ENCODE results near the gene ARHGAP22.

ARHGAP22 gene

DNA sequence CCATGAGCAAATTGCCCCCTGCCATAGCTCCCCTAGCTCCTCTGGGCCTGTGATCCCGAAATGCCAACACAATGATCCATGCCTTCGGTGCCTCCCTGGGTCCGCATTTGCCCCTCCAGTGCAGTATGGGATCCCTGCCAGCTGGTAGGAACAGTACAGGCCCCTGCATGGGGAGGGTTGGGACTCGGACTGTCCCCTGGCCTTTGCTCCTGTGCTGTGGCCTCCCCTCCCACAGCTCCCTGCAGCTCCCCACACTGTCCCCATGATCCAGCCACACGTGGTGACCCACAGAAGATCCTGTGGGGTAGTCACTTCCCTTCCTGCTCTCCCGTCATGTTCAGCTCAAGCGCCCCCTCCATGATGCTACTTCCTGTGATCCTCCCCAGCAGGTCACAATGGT lies 158.1 kb downstream of the ARHGAP22 start:
- H3K27ac ChIP-seq (ENCODE audit: low read depth in 2 of 2, low read length in 2 of 2): no peak overlapping the region

DNA sequence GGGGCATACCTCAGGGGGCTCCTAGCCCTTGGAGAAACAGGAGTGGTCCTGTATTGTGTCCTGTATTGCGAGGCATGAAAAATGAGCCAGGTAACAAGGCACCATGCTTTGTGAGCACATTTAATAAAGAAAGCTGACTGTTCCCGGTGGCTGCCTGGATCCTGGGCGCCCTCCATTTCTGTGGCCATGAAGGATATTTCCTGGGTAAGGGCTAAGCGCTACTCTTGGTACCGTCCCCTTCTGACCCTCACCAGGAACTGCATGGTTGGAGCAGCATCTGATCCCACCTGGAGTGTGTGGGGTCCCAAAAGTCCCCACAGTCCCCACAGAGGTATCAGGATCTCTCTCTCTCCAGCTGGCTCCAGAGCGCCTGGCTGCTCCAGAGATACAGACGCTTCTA lies 158.9 kb downstream of the ARHGAP22 start:
- no peak overlapping the region for H3K9ac ChIP-seq (ENCODE audit: low read depth in 1 of 2, low read length in 2 of 2)
- H3K36me3 ChIP-seq (ENCODE audit: control insufficient read depth in 2 of 2, insufficient read depth in 2 of 2, low read length in 2 of 2): no peaks in the 10 kb centered on the region
- H3K9me3 ChIP-seq (ENCODE audit: control insufficient read depth in 2 of 2, low read length in 2 of 2): no peaks in the 10 kb centered on the region
- no peaks in the 10 kb centered on the region for H3K4me1 ChIP-seq (ENCODE audit: control insufficient read depth in 2 of 2, insufficient read depth in 2 of 2, low read length in 2 of 2)
- no peak overlapping the region for H3K4me3 ChIP-seq (ENCODE audit: low read length in 2 of 2)
- H3K27me3 ChIP-seq (ENCODE audit: control insufficient read depth in 2 of 2, insufficient read depth in 2 of 2, low read length in 2 of 2): no peaks in the 10 kb centered on the region
- H3K27ac ChIP-seq (ENCODE audit: low read depth in 2 of 2, low read length in 2 of 2): no peak overlapping the region

More for the DNA sequence above, 158.1 kb downstream of the ARHGAP22 start:
- H3K27me3 ChIP-seq (ENCODE audit: control insufficient read depth in 2 of 2, insufficient read depth in 2 of 2, low read length in 2 of 2): no peaks in the 10 kb centered on the region
- H3K36me3 ChIP-seq (ENCODE audit: control insufficient read depth in 2 of 2, insufficient read depth in 2 of 2, low read length in 2 of 2): no peaks in the 10 kb centered on the region
- no peaks in the 10 kb centered on the region for H3K4me1 ChIP-seq (ENCODE audit: control insufficient read depth in 2 of 2, insufficient read depth in 2 of 2, low read length in 2 of 2)
- no peak overlapping the region for H3K9ac ChIP-seq (ENCODE audit: low read depth in 1 of 2, low read length in 2 of 2)
- no peaks in the 10 kb centered on the region for H3K9me3 ChIP-seq (ENCODE audit: control insufficient read depth in 2 of 2, low read length in 2 of 2)
- no peak overlapping the region for H3K4me3 ChIP-seq (ENCODE audit: low read length in 2 of 2)

DNA sequence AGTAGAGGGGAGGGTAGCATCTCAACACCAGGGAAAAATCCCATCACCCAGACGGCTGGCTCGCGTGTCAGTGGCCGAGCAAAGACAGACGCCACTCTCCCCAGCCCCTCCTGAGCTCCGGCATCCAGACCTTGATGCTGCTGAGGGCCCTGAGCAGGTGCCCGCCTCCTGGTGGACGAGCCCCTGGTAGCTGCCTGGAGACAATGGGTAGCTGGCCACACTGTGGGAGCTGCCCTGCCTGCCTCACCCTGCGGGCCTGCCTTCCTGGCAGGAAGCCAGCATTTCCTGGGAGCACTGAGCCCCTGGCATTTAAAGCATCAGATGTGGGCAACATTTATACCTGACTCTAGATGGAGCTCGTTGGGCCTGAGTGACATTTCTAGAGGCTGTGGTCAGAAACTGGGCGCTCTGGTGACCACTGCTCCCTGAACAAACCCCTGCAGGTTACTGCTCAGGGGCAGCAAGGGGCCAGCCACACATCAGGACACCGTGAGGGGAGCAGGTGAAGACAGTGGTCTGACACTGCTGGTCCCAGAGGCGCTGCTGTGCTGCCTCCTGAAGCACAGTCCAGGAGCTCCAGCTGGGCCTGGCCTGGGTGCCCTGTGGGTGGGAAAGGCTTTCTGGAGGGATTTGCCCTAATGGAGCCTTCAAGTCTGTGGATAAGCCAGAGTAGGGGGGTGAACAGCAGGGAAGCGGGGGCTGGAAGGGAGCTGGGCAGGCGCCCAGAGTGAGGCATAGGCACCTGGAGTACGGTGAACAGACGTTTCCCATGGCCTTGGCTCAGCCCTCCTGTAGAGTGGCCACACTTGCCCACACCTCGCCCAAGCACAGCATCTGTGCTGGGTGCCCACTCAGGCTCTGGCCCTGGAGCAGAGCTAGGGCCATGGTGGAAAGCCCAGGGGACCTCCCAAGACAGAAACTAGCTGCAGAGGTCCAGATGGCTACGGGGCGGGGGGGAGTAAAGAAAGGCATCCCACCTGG lies 159.7 kb downstream of the ARHGAP22 start:
- Histone ChIP-seq H3K9ac (ENCODE audit: low read depth in 1 of 2, low read length in 2 of 2) (no peak overlapping the region), H3K36me3 (ENCODE audit: control insufficient read depth in 2 of 2, insufficient read depth in 2 of 2, low read length in 2 of 2) (no peaks in the 10 kb centered on the region), H3K27me3 (ENCODE audit: control insufficient read depth in 2 of 2, insufficient read depth in 2 of 2, low read length in 2 of 2) (no peaks in the 10 kb centered on the region), H3K4me3 (ENCODE audit: low read length in 2 of 2) (no peak overlapping the region), H3K27ac (ENCODE audit: low read depth in 2 of 2, low read length in 2 of 2) (no peak overlapping the region), H3K9me3 (ENCODE audit: control insufficient read depth in 2 of 2, low read length in 2 of 2) (no peaks in the 10 kb centered on the region), H3K4me1 (ENCODE audit: control insufficient read depth in 2 of 2, insufficient read depth in 2 of 2, low read length in 2 of 2) (no peaks in the 10 kb centered on the region)

DNA sequence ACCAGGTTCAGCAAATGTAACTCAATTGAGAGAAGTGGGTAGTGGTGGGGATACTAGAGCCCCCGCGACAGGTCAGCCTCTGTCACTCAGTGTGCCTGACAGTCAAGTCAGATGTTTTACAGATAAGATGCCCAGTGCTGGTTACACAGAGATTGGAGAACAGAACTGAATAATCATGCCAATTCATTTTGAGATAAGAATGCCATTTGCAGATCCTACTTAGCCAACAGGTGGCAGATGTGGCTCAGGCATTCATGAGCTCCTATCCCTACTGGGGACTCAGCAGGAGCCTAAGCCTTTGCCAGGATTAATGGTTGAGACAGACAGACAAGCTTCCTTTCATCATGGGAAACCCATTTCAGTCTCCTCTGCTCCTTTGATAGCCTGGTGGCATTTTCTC lies 160.6 kb downstream of the ARHGAP22 start:
- Histone ChIP-seq H3K27me3 (ENCODE audit: control insufficient read depth in 2 of 2, insufficient read depth in 2 of 2, low read length in 2 of 2) (no peaks in the 10 kb centered on the region), H3K9ac (ENCODE audit: low read depth in 1 of 2, low read length in 2 of 2) (no peak overlapping the region), H3K4me3 (ENCODE audit: low read length in 2 of 2) (no peak overlapping the region), H3K27ac (ENCODE audit: low read depth in 2 of 2, low read length in 2 of 2) (no peak overlapping the region), H3K4me1 (ENCODE audit: control insufficient read depth in 2 of 2, insufficient read depth in 2 of 2, low read length in 2 of 2) (peaks cover 0 to 2% of the 10 kb centered on the region in 2 donors), H3K36me3 (ENCODE audit: control insufficient read depth in 2 of 2, insufficient read depth in 2 of 2, low read length in 2 of 2) (no peaks in the 10 kb centered on the region), H3K9me3 (ENCODE audit: control insufficient read depth in 2 of 2, low read length in 2 of 2) (no peaks in the 10 kb centered on the region)

DNA sequence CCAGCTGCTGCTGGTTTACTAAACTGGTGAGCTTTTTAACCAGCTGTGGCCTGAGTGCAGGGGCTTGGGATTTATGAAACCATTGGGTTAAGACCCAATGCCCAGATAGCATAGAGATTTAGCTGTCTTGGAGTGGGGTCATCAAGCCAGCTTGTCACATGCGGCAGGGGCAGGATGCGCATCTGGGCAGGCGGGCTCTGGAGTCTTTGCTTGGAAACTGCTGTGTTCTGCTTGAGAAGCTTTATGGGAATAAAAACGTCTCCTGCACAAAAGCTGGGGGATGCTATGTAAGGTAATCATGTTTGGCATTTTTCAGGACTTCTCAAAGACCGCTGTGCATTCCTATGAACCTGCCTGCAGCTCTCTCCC lies 162.1 kb downstream of the ARHGAP22 start:
- H3K9me3 ChIP-seq (ENCODE audit: control insufficient read depth in 2 of 2, low read length in 2 of 2): no peaks in the 10 kb centered on the region
- no peak overlapping the region for H3K9ac ChIP-seq (ENCODE audit: low read depth in 1 of 2, low read length in 2 of 2)
- no peak overlapping the region for H3K27ac ChIP-seq (ENCODE audit: low read depth in 2 of 2, low read length in 2 of 2)
- H3K4me1 ChIP-seq (ENCODE audit: control insufficient read depth in 2 of 2, insufficient read depth in 2 of 2, low read length in 2 of 2): peaks cover 0 to 2% of the 10 kb centered on the region in 2 donors
- H3K4me3 ChIP-seq (ENCODE audit: low read length in 2 of 2): no peak overlapping the region
- H3K27me3 ChIP-seq (ENCODE audit: control insufficient read depth in 2 of 2, insufficient read depth in 2 of 2, low read length in 2 of 2): no peaks in the 10 kb centered on the region
- H3K36me3 ChIP-seq (ENCODE audit: control insufficient read depth in 2 of 2, insufficient read depth in 2 of 2, low read length in 2 of 2): no peaks in the 10 kb centered on the region

DNA sequence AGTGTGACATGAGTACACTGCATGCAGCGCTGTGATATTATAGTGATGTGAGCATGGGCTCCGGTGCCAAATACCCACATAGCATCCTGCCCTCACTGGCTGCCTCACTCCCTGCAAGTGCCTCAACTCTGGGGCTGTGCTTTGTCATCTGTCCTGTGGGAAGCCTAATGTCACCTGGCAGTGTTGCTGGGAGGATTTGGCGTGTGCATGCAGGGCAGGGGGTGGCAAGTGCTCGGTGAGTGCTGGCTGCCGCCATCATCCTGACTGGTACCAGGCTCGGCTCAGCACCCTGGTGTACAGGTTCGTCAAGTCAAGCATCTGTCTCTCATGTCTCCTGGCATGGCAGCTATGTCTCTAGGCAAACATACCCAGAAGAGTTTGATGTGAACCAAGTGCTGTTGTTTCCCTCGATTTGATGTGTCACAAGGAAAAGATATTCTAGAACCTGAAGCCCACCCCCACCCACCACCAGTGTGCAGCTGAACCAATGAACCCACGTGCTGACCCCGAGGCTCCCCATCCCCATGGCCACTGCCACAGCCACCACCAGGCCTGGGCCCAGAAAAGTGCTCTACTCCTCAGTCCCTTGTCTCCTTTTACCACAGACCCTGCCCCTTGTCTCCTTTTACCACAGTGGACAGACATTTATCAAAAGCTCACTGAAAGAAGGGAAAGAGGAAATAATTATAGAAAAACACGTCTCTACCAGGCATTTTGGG lies 162.6 kb downstream of the ARHGAP22 start:
- H3K9me3 ChIP-seq (ENCODE audit: control insufficient read depth in 2 of 2, low read length in 2 of 2): no peaks in the 10 kb centered on the region
- H3K27ac ChIP-seq (ENCODE audit: low read depth in 2 of 2, low read length in 2 of 2): no peak overlapping the region
- peaks cover 0 to 2% of the 10 kb centered on the region in 2 donors for H3K4me1 ChIP-seq (ENCODE audit: control insufficient read depth in 2 of 2, insufficient read depth in 2 of 2, low read length in 2 of 2)
- H3K27me3 ChIP-seq (ENCODE audit: control insufficient read depth in 2 of 2, insufficient read depth in 2 of 2, low read length in 2 of 2): no peaks in the 10 kb centered on the region
- H3K4me3 ChIP-seq (ENCODE audit: low read length in 2 of 2): no peak overlapping the region
- H3K9ac ChIP-seq (ENCODE audit: low read depth in 1 of 2, low read length in 2 of 2): no peak overlapping the region
- no peaks in the 10 kb centered on the region for H3K36me3 ChIP-seq (ENCODE audit: control insufficient read depth in 2 of 2, insufficient read depth in 2 of 2, low read length in 2 of 2)

DNA sequence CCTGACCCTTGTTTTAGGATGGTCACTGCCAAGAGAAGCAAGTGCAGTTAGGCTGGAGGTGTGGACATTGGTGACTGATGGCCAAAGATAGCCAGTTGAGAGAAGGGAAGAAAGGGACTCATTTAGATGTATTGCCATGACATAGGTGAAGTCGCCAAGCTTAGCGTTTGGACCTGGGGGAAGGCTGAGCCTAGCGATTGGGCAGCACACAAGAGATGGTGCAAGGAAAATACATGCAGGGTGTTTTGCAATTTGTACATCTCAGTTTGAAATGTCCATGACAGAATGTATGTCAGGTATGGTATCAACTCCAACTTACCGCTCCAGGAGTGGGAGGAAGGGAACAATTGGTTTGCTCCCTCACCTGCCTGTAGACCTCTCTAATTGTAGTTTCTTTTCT lies 164.1 kb downstream of the ARHGAP22 start:
- no peak overlapping the region for H3K9ac ChIP-seq (ENCODE audit: low read depth in 1 of 2, low read length in 2 of 2)
- peaks cover 0 to 3% of the 10 kb centered on the region in 2 donors for H3K36me3 ChIP-seq (ENCODE audit: control insufficient read depth in 2 of 2, insufficient read depth in 2 of 2, low read length in 2 of 2)
- no peak overlapping the region for H3K27ac ChIP-seq (ENCODE audit: low read depth in 2 of 2, low read length in 2 of 2)
- no peaks in the 10 kb centered on the region for H3K9me3 ChIP-seq (ENCODE audit: control insufficient read depth in 2 of 2, low read length in 2 of 2)
- H3K4me3 ChIP-seq (ENCODE audit: low read length in 2 of 2): no peak overlapping the region
- no peaks in the 10 kb centered on the region for H3K27me3 ChIP-seq (ENCODE audit: control insufficient read depth in 2 of 2, insufficient read depth in 2 of 2, low read length in 2 of 2)
- H3K4me1 ChIP-seq (ENCODE audit: control insufficient read depth in 2 of 2, insufficient read depth in 2 of 2, low read length in 2 of 2): peaks cover 0 to 2% of the 10 kb centered on the region in 2 donors

DNA sequence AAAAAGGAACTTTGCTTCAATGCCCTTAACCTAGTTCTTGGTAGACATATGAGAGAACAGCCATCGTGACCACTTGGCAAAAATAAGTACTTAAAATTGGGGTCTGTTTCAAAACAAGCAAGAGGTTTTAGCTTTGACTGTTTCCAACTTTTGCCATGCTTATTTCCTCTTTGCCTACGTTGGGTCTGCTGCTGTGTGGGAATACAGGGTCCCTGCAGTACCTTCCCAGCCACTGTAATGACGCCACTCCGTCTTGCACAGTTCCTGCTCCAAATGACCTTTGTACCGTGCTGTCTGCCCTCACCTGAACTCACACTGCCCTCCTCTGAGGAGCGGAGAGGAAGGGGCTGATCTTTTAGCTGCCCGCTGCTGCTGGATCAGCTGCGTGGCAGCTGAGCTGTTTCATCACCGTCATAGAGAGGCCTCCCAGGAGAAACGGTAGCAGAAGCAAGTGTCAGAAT lies 165.3 kb downstream of the ARHGAP22 start:
- H3K9me3 ChIP-seq (ENCODE audit: control insufficient read depth in 2 of 2, low read length in 2 of 2): no peaks in the 10 kb centered on the region
- no peak overlapping the region for H3K4me3 ChIP-seq (ENCODE audit: low read length in 2 of 2)
- peaks cover 0 to 2% of the 10 kb centered on the region in 2 donors for H3K4me1 ChIP-seq (ENCODE audit: control insufficient read depth in 2 of 2, insufficient read depth in 2 of 2, low read length in 2 of 2)
- no peak overlapping the region for H3K9ac ChIP-seq (ENCODE audit: low read depth in 1 of 2, low read length in 2 of 2)
- H3K27me3 ChIP-seq (ENCODE audit: control insufficient read depth in 2 of 2, insufficient read depth in 2 of 2, low read length in 2 of 2): no peaks in the 10 kb centered on the region
- no peak overlapping the region for H3K27ac ChIP-seq (ENCODE audit: low read depth in 2 of 2, low read length in 2 of 2)
- H3K36me3 ChIP-seq (ENCODE audit: control insufficient read depth in 2 of 2, insufficient read depth in 2 of 2, low read length in 2 of 2): peaks cover 4 to 6% of the 10 kb centered on the region in 2 donors

DNA sequence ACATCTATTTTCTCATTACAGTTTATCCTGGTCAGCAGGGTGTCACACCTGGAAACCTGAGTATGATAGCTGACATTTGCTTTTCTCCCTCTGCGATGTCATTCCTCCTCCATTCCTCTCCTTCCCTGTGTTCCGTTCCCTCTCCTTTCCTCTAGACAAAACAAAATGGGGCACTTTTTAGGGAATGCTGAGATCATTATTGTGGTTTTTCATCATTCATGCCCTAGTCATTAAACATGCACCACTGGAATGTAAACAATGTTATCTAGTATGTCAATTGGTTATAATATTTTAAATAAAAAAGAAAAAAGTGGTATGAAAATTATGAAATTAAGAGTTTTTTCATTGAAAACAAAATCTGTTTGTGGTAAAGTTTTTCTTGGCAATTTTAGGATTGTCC lies 165.8 kb downstream of the ARHGAP22 start:
- peaks cover 0 to 2% of the 10 kb centered on the region in 2 donors for H3K4me1 ChIP-seq (ENCODE audit: control insufficient read depth in 2 of 2, insufficient read depth in 2 of 2, low read length in 2 of 2)
- H3K4me3 ChIP-seq (ENCODE audit: low read length in 2 of 2): no peak overlapping the region
- no peak overlapping the region for H3K27ac ChIP-seq (ENCODE audit: low read depth in 2 of 2, low read length in 2 of 2)
- no peaks in the 10 kb centered on the region for H3K9me3 ChIP-seq (ENCODE audit: control insufficient read depth in 2 of 2, low read length in 2 of 2)
- no peak overlapping the region for H3K9ac ChIP-seq (ENCODE audit: low read depth in 1 of 2, low read length in 2 of 2)
- peaks cover 4 to 8% of the 10 kb centered on the region in 2 donors for H3K36me3 ChIP-seq (ENCODE audit: control insufficient read depth in 2 of 2, insufficient read depth in 2 of 2, low read length in 2 of 2)
- no peaks in the 10 kb centered on the region for H3K27me3 ChIP-seq (ENCODE audit: control insufficient read depth in 2 of 2, insufficient read depth in 2 of 2, low read length in 2 of 2)

DNA sequence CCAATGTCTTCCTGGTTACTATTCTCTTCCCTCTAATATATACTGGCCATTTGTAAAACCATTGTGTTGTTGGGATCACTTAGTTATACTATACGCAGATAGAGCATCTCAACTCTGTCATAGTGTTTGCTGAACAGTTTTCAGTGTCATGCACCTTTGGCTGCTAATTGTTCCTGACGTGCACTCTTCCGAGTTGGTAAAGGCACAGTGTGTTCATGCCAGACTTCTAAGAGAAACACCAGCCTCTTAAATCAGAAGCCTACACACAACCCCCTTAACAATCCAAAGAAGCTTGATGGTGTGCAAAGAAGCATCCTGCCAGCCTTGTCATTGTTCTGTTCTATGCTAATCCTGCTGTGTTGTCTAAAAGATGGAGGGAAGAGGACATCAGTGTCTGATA lies 167.3 kb downstream of the ARHGAP22 start:
- no peaks in the 10 kb centered on the region for H3K9me3 ChIP-seq (ENCODE audit: control insufficient read depth in 2 of 2, low read length in 2 of 2)
- H3K4me1 ChIP-seq (ENCODE audit: control insufficient read depth in 2 of 2, insufficient read depth in 2 of 2, low read length in 2 of 2): peaks cover 0 to 2% of the 10 kb centered on the region in 2 donors
- H3K36me3 ChIP-seq (ENCODE audit: control insufficient read depth in 2 of 2, insufficient read depth in 2 of 2, low read length in 2 of 2): peaks cover 4 to 11% of the 10 kb centered on the region in 2 donors
- H3K4me3 ChIP-seq (ENCODE audit: low read length in 2 of 2): no peak overlapping the region
- H3K9ac ChIP-seq (ENCODE audit: low read depth in 1 of 2, low read length in 2 of 2): no peak overlapping the region
- H3K27ac ChIP-seq (ENCODE audit: low read depth in 2 of 2, low read length in 2 of 2): no peak overlapping the region
- no peaks in the 10 kb centered on the region for H3K27me3 ChIP-seq (ENCODE audit: control insufficient read depth in 2 of 2, insufficient read depth in 2 of 2, low read length in 2 of 2)
